Embryonic facial prominence (tissue), 1 donor: ENCODE measurements around the gene SREK1IP1.
"Not testable (repeated sequence)": the region's sequence is repeated elsewhere in the genome, so short reads cannot be mapped to it uniquely, and the experiment has no call there.

Experiments
- DNase-seq: peaks from one replicate; pipeline ENCODE4 v3.0.0-alpha.2; 2016; ENCODE audit errors: extremely low spot score

SREK1IP1 gene

GRCh38 chr5:64765804-64766504, 2.5 kb downstream of the SREK1IP1 start:
- DNase-seq = no peak

- no peak for DNase-seq
These were observed 4.5 kb downstream of the SREK1IP1 start for GRCh38 chr5:64763948-64764503.

- DNase-seq = no peak
These were observed 8.4 kb downstream of the SREK1IP1 start for GRCh38 chr5:64759960-64760660.

DNA sequence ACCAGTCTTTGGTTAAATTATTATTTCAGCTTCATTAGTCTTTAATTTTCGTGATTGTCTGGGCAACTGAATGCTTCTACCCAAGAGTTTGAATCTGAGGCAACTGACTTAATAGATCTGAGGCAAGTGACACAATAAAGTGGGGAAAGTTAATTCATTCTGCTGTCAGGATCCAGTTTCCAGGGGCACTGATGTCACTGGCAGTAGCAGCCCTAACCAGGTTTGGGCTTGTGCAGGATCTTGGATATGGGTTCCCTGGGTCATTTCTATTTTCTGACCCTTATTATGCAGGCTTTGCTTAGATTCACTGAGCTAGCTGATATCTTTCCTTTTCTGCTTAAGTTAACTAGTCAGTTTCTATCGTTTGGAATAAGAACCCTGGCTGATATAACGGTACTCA, 9.6 kb downstream of the SREK1IP1 start:
- no peak for DNase-seq

DNA sequence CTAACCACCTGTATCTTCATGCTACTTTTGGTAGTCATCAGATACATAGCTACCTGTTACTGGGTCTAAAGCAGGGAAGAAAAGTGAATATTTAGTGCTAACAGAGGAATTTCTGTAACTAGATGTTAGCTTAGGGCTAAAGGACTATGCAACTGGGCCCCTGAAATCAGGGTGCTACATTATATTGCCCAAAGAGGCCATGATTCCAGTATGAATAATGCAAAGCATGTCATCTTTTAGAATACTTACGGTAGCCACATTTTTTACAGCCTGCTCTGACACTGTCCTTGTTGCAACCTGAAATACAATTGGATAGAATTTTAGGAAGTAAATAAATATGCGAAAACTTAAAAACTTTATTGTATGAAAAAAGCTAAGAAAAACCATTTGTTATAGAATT, 14.4 kb downstream of the SREK1IP1 start:
- DNase-seq = no peak

- no peak for DNase-seq
These were observed 19.1 kb downstream of the SREK1IP1 start for GRCh38 chr5:64749385-64749784.

DNA sequence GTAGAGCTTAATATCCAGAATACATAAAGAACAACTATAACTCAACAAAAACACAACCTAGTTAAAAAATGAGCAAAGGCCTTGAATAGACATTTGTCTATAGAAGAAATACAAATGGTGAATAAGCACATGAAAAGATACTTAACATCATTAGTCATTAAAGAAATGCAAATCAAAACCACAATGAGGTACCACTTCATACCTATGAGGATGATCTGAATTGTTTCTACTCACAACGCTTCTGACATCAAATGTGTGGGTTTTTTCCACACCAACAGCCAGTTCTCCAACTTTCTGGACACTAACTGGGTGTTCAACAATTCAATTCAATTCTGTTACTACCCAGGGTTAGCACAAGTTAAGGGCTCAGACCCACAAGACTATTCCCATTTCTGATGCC, 22.0 kb downstream of the SREK1IP1 start:
- no peak for DNase-seq

DNA sequence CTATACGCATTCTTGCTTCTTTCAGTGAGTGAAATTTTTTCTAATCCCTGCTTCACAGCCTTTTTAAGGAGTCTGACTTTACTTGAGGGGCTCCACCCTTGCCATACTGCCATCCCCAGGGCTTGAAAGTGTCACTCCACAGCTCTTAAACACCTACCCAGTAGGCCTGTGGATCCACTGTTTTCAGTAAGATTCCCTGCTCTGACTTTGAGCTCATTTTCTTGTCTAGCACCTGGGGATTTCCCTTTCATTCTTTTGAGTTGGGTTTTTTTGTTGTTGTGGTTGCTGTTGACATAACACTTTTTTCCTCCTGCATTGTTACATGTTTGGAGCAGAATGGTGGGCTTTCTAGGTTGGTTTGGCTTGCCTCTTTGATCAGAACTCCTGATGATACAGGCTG, 23.6 kb downstream of the SREK1IP1 start:
- DNase-seq = no peak

DNA sequence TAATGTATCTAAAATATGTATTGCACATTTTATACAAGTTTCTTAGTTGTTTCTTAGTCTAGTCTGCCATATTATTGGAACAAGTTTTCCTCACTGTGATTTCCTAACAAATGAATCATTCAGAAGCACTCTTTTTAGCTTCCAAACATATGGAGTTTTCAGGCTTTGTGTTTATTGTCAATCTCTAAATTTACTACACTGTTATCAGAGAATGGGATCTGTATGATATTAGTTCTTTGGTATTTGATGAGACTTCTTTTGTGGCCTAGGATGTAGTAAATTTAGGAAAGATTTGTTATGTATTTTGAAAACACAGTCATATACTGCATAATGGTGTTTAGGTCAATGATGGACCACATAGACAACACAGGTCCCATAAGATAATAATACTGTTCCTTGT, 25.7 kb downstream of the SREK1IP1 start:
- DNase-seq = no peak

- DNase-seq = no peak
These were observed 26.1 kb downstream of the SREK1IP1 start for GRCh38 chr5:64742411-64742810.

- DNase-seq = no peak
These were observed 41.3 kb downstream of the SREK1IP1 start for GRCh38 chr5:64727150-64727549.

DNA sequence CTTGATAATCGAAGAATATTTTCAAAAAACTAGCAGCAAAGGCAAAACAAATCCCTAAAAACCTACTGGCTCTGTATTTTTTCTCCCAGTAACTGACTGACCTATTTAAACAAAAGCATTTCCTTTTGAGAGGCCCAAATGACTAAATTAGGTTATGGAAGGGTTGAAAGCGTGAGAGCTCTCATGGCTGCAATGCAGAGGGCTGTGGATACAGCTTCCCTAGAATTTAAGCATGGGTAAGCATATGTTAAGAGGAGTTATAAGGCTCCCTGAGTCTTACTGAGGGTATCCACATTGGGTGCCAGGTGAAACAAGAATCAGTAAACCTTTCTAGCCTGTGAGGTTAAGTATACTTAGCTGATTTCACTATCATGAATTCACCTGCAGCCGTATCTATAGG, 45.9 kb downstream of the SREK1IP1 start:
- DNase-seq = no peak

GRCh38 chr5:64714495-64714894, 54.0 kb downstream of the SREK1IP1 start:
- DNase-seq = not testable (repeated sequence)

DNA sequence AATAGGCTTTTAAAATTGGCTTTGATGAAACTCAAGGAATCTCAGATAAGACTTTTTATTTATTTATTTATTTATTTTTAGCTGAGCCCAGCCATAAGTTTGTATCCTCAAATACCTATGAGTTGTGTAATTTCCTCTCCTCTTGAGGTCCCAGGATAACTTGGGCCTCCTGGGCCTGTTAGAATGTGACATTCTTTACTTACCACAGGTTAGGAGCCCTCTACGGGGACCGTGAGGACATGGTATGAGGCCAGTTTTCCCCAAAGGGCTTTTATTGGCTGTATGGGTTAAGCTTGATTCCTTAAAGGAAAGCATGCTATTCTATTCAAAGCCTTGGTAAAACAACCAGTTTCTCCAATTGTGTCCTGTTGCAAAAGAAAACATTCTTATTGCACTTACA, 61.3 kb downstream of the SREK1IP1 start:
- no peak for DNase-seq

DNA sequence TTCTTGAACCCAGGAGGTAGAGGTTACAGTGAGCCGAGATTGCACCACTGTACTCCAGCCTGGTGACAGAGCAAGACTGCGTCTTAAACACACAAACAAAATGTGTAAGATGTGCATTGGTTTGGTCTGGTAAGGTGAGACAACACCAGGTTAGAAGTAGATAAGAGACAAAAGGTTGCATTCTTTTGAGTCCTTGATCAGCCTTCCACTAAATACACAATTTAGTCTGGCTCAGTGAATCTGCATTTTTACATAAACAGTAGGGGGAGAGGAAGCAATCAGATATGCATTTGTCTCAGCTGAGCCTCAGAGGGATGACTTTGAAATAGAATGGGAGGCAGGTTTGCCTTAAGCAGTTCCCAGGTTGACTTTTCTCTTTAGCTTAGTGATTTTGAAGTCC, 62.4 kb downstream of the SREK1IP1 start:
- DNase-seq = not testable (repeated sequence)

DNA sequence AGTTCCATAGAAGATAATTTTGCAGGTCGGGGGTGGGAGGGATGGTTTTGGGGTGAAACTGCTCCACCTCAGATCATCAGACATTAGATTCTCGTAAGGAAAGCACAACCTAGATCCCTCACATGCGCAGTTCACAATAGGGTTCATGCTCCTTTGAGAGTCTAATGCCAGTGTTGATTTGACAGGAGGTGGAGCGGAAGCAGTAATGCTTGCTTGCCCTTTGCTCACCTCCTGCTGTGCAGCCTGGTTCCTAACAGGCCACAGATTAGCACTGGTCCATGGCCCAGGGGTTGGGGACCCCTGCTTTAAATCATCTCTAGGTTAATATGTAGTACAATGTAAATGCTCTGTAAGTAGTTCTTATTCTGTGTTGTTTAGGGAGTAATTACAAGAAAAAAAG, 67.7 kb downstream of the SREK1IP1 start:
- no peak for DNase-seq

DNA sequence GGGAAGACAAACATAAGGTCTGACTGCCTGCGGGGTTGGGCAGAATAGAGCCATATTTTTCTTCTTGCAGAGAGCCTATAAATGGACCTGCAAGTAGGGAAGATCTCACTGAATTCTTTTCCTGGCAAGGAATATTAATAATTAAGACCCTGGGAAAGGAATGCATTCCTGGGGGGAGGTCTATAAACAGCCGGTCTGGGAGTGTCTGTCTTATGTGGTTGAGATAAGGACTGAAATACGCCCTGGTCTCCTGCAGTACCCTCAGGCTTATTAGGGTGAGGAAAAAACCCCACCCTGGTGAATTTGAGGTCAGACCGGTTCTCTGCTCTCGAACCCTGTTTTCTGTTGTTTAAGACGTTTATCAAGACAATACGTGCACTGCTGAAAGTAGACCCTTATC, 72.1 kb downstream of the SREK1IP1 start:
- not testable (repeated sequence) for DNase-seq

- no peak for DNase-seq
These were observed 74.9 kb downstream of the SREK1IP1 start for GRCh38 chr5:64693636-64694035.

GRCh38 chr5:64691291-64691690, 77.2 kb downstream of the SREK1IP1 start:
- DNase-seq = no peak

- no peak for DNase-seq
These were observed 77.9 kb downstream of the SREK1IP1 start, which contains the start of gene SHISAL2B for GRCh38 chr5:64690417-64691151. Gene SHISAL2B, plus strand, starts transcription at chr5:64690503. Its CDS starts 121 bp downstream, at chr5:64690624.

GRCh38 chr5:64690104-64690416, 78.4 kb downstream of the SREK1IP1 start:
- no peak for DNase-seq

DNA sequence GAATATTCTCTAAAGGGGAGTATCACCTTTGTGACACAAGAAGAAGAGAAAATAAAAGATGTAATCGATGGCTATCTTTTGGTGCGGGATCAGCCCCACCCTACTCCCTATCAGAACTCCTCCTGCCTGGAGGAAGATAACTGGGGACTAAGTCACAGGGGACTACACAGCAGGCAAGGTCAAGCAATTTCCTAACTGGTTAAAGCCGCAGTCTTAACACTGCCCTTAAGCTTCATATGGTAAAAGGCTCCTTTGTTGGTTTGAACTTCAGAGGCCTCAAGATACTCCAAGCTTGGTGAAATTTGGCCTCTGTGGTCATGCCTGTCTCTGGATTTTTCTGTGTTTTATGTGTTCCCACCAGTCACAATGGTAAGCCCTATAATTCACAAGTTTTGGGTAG, 79.5 kb downstream of the SREK1IP1 start:
- DNase-seq = no peak

GRCh38 chr5:64688391-64688790, 80.1 kb downstream of the SREK1IP1 start:
- no peak for DNase-seq
